ENCODE measurements around the gene TCF7.
"Not testable (repeated sequence)": the region's sequence is repeated elsewhere in the genome, so short reads cannot be mapped to it uniquely, and the experiment has no call there.

TCF7 gene

DNA sequence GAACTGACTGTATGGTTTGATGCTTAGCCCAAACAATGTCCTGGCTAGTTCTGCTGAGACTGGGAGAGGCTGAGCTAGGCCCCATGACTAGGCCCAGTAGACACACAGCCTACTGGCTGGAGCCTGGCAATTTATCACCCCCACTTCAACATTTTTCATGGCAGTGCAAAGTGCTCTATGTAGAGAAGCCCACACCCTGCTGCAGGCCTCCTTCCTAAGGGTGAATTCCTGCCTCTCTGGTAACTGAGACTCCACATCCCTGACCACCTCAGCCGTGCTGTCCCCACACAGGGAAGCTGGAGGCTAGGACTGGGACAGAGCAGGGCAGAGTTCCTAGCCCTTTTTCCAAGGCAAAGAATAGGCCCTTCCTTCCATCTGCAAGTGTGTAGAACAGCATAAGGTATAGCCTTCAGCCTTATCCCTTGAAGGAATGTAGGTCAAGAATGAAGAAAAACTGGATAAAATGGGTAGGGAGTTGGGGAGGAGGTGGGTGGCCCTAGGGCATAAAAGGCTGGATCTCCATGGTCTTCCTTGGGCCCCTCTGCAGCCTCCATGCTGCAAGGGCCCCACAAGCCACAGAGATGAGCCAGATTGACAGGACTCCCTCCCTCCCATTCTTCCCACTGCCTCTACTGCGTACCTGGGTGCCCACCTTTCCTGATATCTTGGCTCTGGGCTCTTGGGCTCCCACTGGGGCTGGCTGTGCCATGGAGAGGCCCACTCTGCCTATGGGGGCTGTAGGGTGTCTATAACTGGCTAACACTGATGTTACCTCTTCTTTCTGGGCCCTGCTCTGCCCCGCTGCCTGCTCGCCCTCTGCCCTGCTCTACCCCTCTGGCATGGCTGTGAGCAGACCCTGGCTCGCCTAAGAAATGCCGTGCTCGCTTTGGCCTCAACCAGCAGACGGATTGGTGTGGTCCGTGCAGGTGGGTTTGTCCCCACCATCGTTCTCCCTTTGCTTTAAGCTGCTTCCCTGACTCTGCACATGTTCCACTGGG is 29.8 kb downstream of the TCF7 start:
- no peak for DNase-seq (ENCODE audit: low read depth in 4 of 4, low spot score in 1 of 4)

DNA sequence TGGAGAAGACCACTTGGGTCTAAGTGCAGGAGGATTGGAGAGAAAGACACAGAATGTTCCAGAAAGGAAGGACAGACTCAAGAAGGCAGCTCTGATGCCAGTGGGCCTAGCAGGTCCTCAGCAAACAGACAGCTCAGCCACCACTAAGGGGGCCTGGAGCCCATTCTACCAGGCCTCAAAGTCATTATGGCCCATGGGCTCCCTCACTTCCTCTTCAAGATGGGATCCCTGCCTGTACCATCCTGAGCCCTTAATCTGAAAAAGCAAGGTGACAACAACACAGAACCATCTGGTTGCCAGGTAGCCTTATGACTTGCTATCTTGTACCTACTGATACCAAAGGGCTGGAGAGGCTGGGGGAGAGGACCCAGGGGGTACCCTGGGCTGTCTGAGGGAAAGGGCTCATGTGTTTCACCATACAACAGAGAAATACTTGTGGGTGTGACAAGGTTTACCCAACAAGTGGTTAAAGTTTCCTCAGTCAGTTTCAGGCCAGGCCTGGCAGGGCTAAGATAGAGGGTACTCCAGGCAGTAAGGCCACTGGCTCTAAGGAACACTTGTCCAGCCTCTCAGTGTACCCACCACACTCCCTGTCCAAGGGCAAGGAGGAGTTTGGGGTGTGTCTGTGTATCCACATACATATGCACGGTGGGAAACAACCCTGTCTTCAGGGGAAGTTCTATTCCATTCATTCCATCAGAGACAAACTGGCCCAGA is 30.7 kb downstream of the TCF7 start:
- no peak for DNase-seq (ENCODE audit: low read depth in 4 of 4, low spot score in 1 of 4)

DNA sequence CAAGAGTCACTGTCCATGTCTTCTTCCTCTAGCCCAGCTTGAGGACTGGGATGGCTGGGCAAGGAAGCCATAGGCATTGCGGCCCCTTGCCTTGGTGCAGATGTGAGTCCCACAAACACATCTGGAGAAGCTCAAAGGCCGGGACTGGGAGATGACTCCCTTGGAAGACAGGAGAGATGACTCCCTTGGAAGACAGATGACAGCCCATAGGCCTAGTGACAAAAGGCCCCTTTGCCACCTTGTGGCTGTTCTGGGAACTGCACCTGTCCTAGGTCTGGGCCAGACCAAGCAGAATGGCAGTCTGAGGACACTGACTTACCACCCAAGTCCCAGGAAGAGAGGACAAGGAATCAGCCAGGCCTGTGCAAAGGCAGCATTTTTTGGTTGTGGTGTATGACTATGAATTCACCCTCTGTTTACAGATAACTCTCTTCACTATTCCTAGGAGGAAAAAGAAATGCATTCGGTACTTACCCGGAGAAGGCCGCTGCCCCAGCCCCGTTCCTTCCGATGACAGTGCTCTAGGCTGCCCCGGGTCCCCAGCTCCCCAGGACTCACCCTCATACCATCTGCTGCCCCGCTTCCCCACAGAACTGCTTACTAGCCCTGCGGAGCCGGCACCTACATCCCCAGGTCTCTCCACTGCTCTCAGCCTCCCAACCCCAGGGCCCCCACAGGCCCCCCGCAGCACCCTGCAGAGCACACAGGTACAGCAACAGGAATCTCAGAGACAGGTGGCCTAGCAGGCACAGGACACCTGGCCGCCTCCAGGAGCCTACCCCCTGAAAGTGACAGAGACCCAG is 31.5 kb downstream of the TCF7 start:
- DNase-seq (ENCODE audit: low read depth in 4 of 4, low spot score in 1 of 4) = peak; percentile 53 to 80 (median 76)

DNA sequence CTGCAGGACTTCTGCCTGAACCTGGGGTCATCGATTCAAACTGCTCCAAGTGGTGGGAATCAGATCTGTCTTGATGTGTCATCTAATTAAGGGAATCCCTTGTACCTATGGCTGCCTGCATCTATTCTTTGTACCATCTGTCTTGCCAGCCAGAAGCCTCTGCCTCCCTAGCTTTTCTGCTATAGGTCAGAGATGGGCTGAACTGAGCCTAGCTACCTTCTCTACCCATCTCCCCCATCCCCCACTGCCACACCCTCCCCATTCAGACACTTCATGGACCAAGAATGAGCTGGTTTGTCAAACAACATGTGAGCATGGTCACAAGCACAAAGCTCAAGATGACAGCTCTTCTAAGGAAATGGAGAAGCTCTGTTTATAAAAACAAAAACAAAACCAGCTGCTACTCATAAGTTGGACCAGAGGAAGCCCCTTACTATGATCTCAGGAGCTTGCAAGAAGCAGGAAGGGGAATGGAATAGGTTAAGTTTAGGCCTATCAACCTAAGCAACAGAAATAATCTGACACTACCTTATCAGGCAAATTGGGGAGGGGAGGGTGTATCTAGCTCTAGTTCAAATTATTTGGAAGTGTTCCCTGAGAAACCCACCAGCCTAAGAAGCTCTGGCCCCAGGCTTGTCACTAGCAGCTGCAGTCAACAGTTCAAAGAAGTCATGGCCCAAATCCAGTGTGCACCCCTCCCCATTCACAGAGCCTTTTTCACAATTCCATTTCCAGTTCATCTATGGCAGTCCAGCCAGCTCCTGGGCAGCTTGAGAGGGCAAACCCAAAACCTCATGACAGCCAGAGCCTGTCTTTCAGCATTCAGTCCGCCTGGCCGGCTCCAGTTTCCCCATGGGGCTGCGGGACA is 32.4 kb downstream of the TCF7 start:
- no peak for DNase-seq (ENCODE audit: low read depth in 4 of 4, low spot score in 1 of 4)

DNA sequence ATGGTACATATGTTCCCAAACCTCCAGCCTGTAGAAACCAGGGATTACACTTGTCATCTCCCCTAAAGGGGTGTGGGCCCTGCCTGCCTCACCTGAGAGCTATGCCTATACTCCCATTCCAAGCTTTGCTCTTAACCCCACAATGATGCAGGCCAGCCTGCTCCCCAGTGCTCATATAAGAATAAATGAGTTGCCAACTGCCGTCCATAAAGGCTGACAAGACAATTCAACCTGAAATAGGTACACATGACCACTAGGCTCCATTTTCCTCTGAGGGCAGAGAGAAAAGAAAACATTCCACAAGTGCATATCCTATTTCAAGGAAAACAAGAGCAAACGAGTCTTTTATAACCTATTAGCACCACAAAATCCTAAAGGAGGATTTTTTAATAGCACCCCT is 33.8 kb downstream of the TCF7 start:
- DNase-seq (ENCODE audit: low read depth in 4 of 4, low spot score in 1 of 4) = no peak

DNA sequence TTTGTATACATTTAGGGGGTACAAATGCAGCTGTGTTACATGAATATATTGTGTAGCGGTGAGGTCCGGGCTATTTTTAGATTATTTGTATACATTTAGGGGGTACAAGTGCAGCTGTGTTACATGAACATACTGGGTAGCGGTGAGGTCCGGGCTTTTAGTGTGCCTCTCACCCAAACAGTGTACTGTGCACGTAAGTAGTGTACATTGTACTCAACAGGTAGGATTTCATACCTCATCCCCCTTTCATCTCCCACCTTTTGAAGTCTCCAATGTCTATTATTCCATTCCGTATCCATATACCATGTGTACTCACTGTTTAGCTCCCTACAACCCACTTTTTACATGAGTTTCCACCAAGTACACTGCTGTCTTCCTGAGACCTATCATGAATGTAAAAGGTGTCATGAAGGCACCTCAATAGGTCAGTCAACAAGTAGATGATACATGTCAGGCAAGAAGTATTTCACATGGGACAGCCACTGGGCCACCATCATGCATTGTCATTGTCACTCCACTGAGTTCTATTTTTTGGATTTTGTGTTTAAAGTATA is 34.6 kb downstream of the TCF7 start:
- DNase-seq (ENCODE audit: low read depth in 4 of 4, low spot score in 1 of 4) = no peak

DNA sequence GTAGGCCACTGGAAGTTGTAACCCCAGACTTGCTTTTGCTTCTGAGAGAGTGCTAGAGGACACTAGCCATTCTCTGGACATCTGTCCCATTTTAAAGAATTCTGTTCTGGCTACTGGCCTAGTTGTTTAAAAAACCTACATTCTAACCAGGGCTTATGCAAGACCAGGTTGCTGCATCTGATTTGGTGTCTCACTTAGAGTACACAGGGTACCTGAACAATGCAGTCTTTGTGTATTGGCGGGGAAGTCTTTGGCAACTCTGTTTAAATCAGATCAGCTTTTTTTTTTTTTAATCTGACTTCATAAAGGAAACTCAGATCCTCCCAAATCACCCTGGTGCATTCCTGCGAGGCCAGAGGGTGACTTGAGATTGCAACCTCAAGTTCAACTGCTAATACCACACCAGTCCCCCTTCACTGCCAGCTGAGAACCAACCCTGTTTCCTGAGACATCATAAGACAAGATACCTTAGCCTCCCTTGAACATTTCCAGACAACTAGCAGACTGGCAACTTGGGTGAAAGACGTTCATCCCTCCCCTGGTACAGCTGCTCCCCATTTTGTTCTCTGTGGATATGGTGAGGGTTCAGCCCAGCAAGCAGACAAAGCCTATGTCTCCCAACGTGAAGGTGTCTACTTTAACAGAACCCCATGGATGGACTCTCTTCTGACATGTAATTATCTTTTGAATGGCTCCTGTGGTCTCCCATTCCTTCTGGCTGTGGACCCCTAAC is 35.3 kb downstream of the TCF7 start:
- no peak for DNase-seq (ENCODE audit: low read depth in 4 of 4, low spot score in 1 of 4)

DNA sequence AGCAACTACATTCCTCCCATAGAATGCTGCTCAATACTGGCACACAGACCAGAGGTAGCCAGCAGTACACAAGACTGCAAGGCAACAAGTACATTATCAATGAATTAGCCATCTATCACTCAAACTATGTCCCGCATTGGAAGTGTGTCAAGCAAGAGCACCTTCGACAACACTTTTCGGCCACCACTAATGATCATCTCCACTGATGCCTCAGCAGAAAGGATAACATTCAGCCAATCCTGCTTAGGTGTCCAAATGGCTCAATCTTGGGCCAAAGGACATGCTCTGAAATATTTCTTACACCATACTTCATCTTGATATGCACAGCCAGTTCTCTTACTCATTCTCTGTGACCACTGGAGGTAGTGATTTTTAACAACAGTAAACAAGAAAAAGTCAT is 37.2 kb downstream of the TCF7 start:
- no peak for DNase-seq (ENCODE audit: low read depth in 4 of 4, low spot score in 1 of 4)

DNA sequence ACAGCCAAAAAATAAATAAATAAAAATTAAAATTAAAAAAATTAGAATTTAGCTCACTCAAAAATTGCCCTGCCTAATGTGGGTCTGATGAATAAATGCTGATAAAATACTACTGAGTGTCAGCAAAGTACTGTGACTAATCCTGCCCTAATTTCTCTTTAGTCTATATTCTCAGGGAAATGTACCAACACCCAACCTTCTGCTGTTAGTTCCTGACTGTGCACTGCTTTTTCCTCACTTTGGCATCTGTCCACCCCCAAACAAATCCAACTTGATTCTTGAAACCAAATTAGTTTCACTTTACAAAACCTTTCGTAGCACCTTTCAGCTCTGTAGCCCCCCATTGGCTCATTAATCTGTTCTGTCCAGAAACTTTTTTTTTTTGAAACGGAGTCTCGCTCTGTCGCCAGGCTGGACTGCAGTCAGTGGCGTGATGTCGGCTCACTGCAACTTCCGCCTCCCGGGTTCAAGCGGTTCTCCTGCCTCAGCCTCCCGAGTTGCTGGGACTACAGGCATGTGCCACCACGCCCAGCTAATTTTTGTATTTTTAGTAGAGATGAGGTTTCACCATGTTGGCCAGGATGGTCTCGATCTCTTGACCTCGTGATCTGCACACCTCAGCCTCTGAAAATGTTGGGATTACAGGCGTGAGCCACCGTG is 37.8 kb downstream of the TCF7 start:
- DNase-seq (ENCODE audit: low read depth in 4 of 4, low spot score in 1 of 4) = not testable (repeated sequence)

DNA sequence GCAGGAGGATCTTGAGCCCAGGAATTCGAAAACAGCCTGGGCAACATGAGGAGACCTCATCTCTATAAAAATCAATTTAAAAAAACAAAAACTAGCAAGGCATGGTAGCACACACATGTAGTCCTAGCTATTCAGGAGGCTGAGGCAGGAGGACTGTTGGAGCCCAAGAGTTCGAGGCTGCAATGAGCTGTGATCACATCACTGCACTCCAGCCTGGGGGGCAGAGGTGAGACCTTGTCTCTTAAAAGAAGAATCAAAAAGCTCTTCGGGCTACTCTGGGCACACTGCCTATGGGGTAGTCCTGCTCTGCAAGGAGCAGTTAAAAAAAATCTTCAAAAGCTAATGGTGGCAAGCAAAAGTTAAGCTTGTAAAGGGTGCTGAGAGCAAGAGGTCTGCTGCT is 38.8 kb downstream of the TCF7 start:
- no peak for DNase-seq (ENCODE audit: low read depth in 4 of 4, low spot score in 1 of 4)

DNA sequence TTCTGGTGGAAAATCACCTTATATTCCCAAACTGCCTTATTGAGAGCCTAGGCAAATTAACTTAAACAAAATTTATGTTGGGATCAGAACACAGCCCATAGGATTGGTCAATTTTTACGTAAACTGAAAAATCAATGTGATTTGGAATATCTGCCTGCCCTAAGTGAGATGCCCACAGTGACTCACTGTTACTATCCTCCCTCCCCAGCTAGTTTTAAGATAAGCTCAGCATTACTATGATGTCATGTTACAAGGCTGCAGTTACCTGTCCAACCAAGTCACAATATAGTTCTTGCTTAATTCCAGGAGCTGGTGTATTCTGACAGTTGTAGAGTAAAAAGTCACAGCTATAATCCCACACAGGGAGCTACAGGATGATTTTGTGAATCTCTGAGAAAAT is 39.2 kb downstream of the TCF7 start:
- DNase-seq (ENCODE audit: low read depth in 4 of 4, low spot score in 1 of 4) = no peak

DNA sequence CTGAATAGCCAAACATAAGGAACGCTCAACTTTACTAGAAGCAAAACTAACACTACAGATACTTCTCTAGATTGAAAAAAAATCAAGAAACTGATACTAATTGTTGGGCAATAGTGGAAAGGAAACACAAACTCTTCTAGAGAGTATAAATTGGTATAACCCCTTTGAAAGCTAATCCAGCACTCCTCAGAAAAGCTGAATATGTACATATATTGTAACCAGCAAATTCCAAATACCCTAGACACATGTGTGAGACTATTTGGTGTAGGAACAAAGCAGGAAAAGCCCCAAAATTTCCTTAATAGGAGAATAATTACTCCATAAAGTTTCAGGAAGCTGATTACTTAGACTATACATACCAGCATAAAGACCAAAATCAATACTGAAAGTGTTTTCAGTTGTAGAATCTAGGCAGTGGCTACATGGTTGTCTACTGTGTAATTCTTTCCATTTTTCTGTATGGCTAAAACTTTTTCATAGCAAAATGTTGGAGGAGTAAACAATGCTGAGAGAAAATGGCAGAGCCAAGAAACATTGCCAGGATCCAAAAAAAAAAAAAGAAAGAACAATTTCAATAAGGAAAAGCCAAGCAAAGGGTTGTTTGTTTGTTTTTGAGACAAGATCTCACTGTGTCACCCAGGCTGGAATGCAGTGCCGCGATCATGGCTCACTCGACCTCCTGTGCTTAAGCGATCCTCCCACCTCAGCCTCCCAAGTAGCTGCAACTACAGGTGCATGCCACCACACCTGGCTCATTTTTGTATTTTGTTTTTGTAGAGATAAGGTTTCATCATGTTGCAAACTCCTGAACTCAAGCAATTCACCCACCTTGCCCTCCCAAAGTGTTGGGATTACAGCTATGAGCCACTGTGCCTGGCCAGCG is 47.3 kb downstream of the TCF7 start:
- no peak for DNase-seq (ENCODE audit: low read depth in 4 of 4, low spot score in 1 of 4)

DNA sequence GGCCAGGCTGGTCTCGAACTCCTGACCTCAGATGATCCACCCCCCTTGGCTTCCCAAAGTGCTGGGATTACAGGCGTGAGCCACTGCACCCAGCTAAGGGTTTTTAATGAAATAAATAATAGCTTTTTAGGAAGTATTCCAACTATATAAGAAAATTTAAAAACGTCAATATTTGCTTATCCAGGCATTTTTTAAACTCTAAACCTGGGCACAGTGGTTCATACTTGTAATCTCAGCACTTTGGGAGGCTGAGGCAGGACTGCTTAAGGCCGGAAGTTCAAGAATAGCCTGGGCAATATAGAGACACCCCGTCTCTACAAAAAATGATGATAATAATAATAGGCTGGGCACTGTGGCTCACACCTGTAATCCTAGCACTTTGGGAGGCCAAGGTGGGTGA is 48.1 kb downstream of the TCF7 start:
- no peak for DNase-seq (ENCODE audit: low read depth in 4 of 4, low spot score in 1 of 4)

DNA sequence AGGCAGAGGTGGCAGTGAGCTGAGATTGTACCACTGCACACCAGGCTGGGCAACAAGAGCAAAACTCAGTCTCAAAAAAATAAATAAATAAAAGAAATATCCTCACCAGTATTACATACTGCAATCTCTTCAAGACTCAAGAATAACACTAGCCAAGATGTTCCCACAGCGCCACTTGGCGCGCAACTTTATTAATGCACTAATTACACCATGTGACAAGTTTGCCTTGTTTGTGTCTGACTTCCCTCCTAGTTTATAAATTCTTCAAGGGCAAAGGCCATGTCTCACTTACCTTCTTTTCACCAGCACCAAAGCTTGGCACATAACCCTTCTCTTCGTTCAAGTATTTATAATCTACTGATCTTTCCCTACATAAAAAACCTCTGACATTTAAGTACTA is 57.5 kb downstream of the TCF7 start:
- no peak for DNase-seq (ENCODE audit: low read depth in 4 of 4, low spot score in 1 of 4)

DNA sequence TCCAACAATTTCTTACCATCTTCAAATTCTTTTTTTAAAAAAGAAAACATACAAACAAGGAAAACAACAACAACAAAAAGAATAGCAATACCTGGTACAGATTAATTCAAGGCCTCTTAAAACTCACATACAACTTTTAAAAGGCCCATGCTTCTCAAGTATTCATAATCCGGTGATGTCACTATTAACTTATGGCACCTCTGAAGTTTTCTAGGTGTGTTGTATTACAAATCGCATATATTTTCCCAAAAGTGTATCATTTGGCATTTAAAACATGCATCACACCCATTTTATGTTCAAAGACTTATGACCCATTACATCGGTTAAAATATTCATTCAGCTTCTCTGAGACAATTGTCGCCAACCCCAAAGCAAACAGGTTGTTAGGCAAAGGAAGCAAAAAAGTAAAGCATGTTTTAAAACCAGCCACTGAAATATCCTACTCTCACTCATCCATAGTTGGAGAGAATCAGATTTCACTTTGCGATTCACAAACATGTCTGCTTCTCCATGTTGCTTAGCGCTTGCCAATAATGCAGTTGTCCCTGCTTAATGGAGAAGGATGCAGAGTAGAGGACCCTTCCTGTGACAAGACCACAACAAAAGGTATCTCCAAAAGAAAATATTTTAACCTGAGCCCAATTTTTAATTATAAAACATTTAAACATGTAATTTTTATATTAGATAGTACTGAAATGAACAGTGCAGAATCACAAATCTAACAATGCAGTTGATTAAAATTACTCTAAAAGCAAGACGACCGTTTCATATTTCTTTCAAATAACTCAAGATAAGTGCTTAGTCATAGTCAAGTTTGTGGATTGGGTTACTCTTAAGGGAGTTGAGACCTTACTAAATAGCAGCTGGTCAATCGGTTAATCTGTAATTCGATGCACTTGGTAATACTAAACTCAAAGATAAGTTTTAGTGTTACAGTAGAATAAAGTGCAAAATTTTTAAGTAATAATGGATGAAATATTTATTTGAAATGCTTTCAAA is 60.7 kb downstream of the TCF7 start:
- DNase-seq (ENCODE audit: low read depth in 4 of 4, low spot score in 1 of 4) = no peak

DNA sequence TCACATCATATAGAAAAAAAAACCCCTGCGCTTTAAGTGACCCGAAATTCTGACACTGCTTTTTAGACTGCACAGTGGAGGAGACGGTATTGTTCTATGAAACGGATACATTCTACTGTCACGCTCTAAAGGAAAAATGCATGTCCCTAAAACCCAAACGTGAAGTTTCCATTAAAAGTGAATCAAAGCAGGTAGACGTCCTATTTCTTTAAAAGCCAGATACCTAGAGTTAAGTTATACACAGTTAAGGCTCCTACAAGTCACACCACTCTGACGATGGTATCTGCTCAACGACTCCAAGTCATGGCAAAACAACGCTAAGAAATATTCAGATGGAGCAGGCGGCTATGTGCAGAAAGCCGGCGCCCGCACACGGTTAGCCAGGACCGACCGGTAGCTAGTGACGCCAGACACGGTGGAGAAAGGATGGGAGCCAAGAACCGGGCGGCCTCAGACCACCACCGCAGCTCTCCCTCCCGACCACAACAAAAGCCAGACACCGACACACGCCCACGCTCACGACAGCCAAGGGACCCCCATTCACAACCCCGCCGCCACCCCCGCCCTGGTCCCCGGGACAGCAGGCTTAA is 61.5 kb downstream of the TCF7 start:
- no peak for DNase-seq (ENCODE audit: low read depth in 4 of 4, low spot score in 1 of 4)
